Stomach (tissue), 9 donors: ENCODE measurements around the gene MED25. TPM values are rescaled to one million over a fixed set of nuclear protein-coding genes. Genes with fewer than 3 reads are reported as not detected.
A peak's percentile ranks its signal among the peaks of the same experiment; 100 is the strongest.

Experiments used
- DNase-seq, 2 donors: peaks; one replicate each; pipeline versions ENCODE4 v3.0.0 to v3.0.0-alpha.2; 2013 to 2019
- H3K27ac ChIP-seq, 5 donors: fragments of 200-600 bp in 4 of 5; sonication (generic) in 4 of 5; one replicate each; pipeline ENCODE4 v1.5.1; 2013 to 2019; ENCODE audit warnings: mild to moderate bottlenecking in 1 of 5, moderate library complexity in 1 of 5
- H3K27me3 ChIP-seq, 3 donors: fragments of 200-600 bp; sonication (generic); one replicate each; pipeline ENCODE4 v1.5.1; 2017 to 2019; ENCODE audit warnings: mixed run types in 1 of 3
- H3K36me3 ChIP-seq, 4 donors: fragments of 200-600 bp; sonication (generic); 1 replicate in 3 of 4; 2 replicates in 1 of 4; pipeline ENCODE4 v1.5.1; 2016 to 2019
- H3K4me1 ChIP-seq, 4 donors: fragments of 200-600 bp; sonication (generic); one replicate each; pipeline ENCODE4 v1.5.1; 2016 to 2019
- H3K4me3 ChIP-seq, 4 donors: fragments of 200-600 bp; sonication (generic) in 3 of 4; one replicate each; pipeline ENCODE4 v1.5.1; 2016 to 2019; ENCODE audit warnings: mild to moderate bottlenecking in 1 of 4
- H3K9me3 ChIP-seq, 4 donors: fragments of 200-600 bp; sonication (generic); one replicate each; pipeline ENCODE4 v1.5.1; 2016 to 2019
- CTCF ChIP-seq, 7 experiments: fragments of 450-650 bp in 4 of 7; fragments of 200-600 bp in 3 of 7; sonication (generic) in 3 of 7; IDR thresholded peaks; one replicate each; pipeline ENCODE4 v1.5.1; 2016 to 2019; ENCODE audit warnings: antibody characterized with exemption in 7 of 7, control low read depth in 2 of 7, mild to moderate bottlenecking in 1 of 7
- EP300 ChIP-seq: sonication (generic); formaldehyde crosslinking; IDR thresholded peaks from one replicate; pipeline ENCODE4 v1.6.1; 2017; ENCODE audit warnings: antibody characterized with exemption
- POLR2A ChIP-seq, 4 donors: fragments of 450-650 bp; IDR thresholded peaks; one replicate each; pipeline ENCODE4 v1.6.1; 2016; ENCODE audit warnings: antibody characterized with exemption in 4 of 4, control low read depth in 2 of 4, mild to moderate bottlenecking in 1 of 4, moderate library complexity in 1 of 4
- POLR2AphosphoS5 ChIP-seq, 3 donors: sonication (generic); formaldehyde crosslinking; IDR thresholded peaks; one replicate each; pipeline ENCODE4 v1.6.1; 2016; ENCODE audit warnings: antibody characterized with exemption in 3 of 3
- WGBS, 5 donors: extraction: QIAGEN DNeasy Blood & Tissue Kit in 3 of 5; methylation state at CpG; one replicate each; pipeline versions ENCODE4 v1.1.5 to v1.1.7; 2013 to 2018; 5-methylcytosine and 5-hydroxymethylcytosine counted together
- intact Hi-C: fragments of 100-400 bp; cut with DNase I; formaldehyde crosslinking; loops from one replicate; pipeline ENCODE4 v1.15.1; 2023; ENCODE audit warnings: low total_unique reads
- polyA plus RNA-seq, 3 donors: library from polyadenylated mRNA; stranded (reverse); fragments of 200-250 nt; gene quantifications; one replicate each; pipeline ENCODE4 v1.2.3, GENCODE V29; 2013
- total RNA-seq, 5 donors: library from RNA; depleted of rRNA; stranded (reverse); fragments of >200 nt; gene quantifications; one replicate each; pipeline versions ENCODE4 v1.1.0 to v1.2.3, GENCODE V29; 2014 to 2016
- donor health status: healthy with polysubstance abuse.
- donor health status: Bipolar disorder and iron deficiency.
- donor health status: healthy.

The MED25 gene
- total and polyA plus RNA-seq, 8 donors, result 18.0 to 387 (median 57.6) TPM

GRCh38 chr19:49854378-49855263 lies 36.5 kb downstream of the MED25 start:
- intact Hi-C loops, result no loop called here
- Histone ChIP-seq H3K36me3 (peaks cover 48 to 57% (median 55%) of the 10 kb centered on the region in 4 donors), H3K4me1 (peaks cover 15 to 46% (median 42%) of the 10 kb centered on the region in 4 donors), H3K4me3 (peak overlapping the region in 1 of 4 donors; percentile 6), H3K9me3 (no peaks in the 10 kb centered on the region), H3K27me3 (no peaks in the 10 kb centered on the region), H3K27ac (peak overlapping the region in 2 of 5 donors; percentile 1 to 38)
- 79 to 91% (median 83%) methylated on average over 17 to 39 of the region's 39 CpGs for WGBS, 5 donors
- no peak for TF ChIP-seq POLR2A (IDR thresholded peaks at IDR 0.05)
- DNase-seq, result peak in 1 of 2 donors; percentile 18

GRCh38 chr19:49855277-49855675 lies 37.2 kb downstream of the MED25 start:
- TF ChIP-seq EP300 (no peak), CTCF (IDR thresholded peaks at IDR 0.05) (no peak), POLR2AphosphoS5 (IDR thresholded peaks at IDR 0.05) (no peak), POLR2A (IDR thresholded peaks at IDR 0.05) (no peak)
- WGBS, 5 donors, result 84 to 93% (median 90%) methylated on average over 11 to 12 of the region's 12 CpGs
- Histone ChIP-seq H3K4me1 (peaks cover 15 to 43% (median 36%) of the 10 kb centered on the region in 4 donors), H3K4me3 (no peak overlapping the region), H3K27me3 (no peaks in the 10 kb centered on the region), H3K9me3 (no peaks in the 10 kb centered on the region), H3K27ac (peak overlapping the region in 1 of 5 donors; percentile 1), H3K36me3 (peaks cover 53 to 64% (median 62%) of the 10 kb centered on the region in 4 donors)
- intact Hi-C loops, result no loop called here
- no peak for DNase-seq

DNA sequence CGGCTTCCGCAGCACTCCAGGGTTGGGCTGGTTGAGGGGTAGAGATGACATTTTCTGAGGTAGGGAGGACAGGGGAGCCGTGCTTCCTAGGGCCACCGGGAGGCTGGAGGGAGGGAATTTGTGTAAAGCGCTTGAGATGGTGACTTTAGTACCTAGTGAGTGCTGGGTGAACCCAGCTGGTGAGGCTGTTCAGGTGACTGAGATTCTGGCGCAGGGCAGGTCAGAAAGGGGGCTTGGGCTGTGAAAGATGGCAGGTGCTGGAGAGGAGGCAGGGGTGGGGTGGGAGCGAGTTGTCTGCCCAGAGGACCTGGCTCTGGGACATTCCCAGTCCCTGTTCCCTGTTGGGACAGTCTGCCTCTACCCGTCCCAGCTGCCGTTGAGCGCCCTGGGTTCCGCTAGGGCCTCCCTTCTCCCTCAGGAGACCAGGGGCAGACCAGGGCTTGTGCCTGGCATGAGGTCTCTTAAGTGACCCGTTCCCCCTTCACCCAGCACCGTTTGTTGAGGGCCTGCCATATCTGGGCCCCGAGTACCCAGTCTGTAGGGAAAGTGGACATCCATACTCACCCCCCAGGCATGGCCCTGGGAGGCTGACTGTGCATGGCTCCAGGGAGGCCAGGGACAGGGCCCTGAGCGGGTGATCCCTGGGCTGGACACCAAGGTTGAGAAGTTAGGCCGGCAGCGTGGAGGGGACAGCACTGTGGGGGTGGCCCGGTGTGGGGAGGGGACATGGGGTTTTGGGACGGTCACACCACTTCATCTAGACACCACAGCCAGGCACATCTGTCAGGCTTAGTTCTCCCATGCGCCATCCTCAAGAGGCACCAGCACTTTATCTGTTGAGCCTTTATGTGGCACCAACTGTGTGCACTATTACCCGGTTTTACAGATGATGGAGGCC lies 37.8 kb downstream of the MED25 start:
- H3K4me1 ChIP-seq, result peaks cover 21 to 49% (median 41%) of the 10 kb centered on the region in 4 donors
- intact Hi-C loops, result no loop called here
- H3K36me3 ChIP-seq, result peaks cover 57 to 70% (median 68%) of the 10 kb centered on the region in 4 donors
- H3K27me3 ChIP-seq, result no peaks in the 10 kb centered on the region
- H3K4me3 ChIP-seq, result no peak overlapping the region
- TF ChIP-seq CTCF (IDR thresholded peaks at IDR 0.05) (no peak), EP300 (no peak), POLR2A (IDR thresholded peaks at IDR 0.05) (no peak), POLR2AphosphoS5 (IDR thresholded peaks at IDR 0.05) (no peak)
- DNase-seq, result no peak
- WGBS, 5 donors, result 77 to 85% (median 83%) methylated on average over 15 to 21 of the region's 21 CpGs
- no peaks in the 10 kb centered on the region for H3K9me3 ChIP-seq
- peak overlapping the region in 2 of 5 donors; percentile 1 to 4 for H3K27ac ChIP-seq

DNA sequence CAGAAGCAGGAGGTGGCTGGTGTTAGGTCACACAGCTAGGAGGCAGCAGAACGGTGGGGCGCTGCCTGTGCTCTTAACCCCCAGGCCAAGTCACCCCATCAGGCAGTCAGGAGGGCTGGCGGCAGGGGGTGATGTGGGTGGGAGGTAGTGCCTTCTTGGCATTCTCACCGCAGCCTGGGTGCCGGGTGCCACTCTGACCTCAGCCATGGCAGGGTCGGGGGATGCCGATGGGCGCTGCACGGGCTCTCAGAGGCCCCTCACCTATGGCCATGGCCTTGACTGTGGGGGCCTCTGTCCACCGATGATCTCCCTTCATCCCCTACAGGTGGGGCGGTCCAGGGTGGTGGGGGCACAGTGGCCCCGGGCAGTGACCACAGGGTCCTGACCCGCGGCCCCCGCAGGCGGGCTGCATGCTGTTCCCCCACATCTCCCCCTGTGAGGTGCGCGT lies 38.5 kb downstream of the MED25 start:
- DNase-seq, result no peak
- peaks cover 62 to 77% (median 75%) of the 10 kb centered on the region in 4 donors for H3K36me3 ChIP-seq

More for the DNA sequence above, 38.5 kb downstream of the MED25 start:
- TF ChIP-seq POLR2A (IDR thresholded peaks at IDR 0.05), result no peak
- no peak for TF ChIP-seq POLR2AphosphoS5 (IDR thresholded peaks at IDR 0.05)
- no peak for TF ChIP-seq EP300
- TF ChIP-seq CTCF (IDR thresholded peaks at IDR 0.05), result no peak
- peaks cover 27 to 55% (median 47%) of the 10 kb centered on the region in 4 donors for H3K4me1 ChIP-seq
- H3K27me3 ChIP-seq, result no peaks in the 10 kb centered on the region
- H3K4me3 ChIP-seq, result no peak overlapping the region
- no peaks in the 10 kb centered on the region for H3K9me3 ChIP-seq
- WGBS, 5 donors, result 78 to 94% (median 89%) methylated on average over 5 to 18 of the region's 18 CpGs
- intact Hi-C loops, result no loop called here
- peak overlapping the region in 1 of 5 donors; percentile 4 for H3K27ac ChIP-seq
